A673 (cell line): ENCODE measurements around the gene MESD.

ENCODE experiments used
- EZH2 ChIP-seq: fragments of 200-600 bp; sonication (generic); IDR thresholded peaks from 2 replicates; pipeline ENCODE4 v1.6.1; 2017; ENCODE audit warnings: borderline replicate concordance, low read depth, mild to moderate bottlenecking, mixed read lengths, antibody characterized with exemption, low read length; ENCODE audit not compliant: poor library complexity, severe bottlenecking
- TF ChIP-seq, protein P1 (sequence below): fragments of 300-800, 200-600 bp; sonication (generic); conservative IDR thresholded peaks from 2 replicates; pipeline ENCODE4 v1.5.1; 2017; ENCODE audit warnings: low read depth, mild to moderate bottlenecking, antibody characterized with exemption, low read length, moderate library complexity, mixed read lengths

DNA sequence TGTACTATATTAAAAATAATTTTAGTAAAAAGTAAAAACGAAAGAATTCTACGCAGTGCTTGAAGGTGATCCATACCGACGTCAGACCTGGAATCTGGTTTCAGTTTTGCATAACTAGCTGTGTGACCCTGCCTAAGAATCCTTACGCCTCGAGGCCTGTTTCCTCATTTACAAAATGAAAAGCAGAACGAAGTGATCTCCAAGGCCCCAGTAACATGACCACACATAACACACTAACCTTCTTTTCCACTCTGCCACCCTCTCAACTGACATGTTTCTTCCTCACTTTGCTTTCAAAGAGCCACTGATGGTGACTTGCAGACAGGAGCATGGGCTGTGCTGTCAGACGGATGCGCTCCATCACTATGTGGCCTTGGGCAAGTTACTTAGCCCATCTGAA lies 4.8 kb downstream of the MESD start:
- TF ChIP-seq, protein P1, sequence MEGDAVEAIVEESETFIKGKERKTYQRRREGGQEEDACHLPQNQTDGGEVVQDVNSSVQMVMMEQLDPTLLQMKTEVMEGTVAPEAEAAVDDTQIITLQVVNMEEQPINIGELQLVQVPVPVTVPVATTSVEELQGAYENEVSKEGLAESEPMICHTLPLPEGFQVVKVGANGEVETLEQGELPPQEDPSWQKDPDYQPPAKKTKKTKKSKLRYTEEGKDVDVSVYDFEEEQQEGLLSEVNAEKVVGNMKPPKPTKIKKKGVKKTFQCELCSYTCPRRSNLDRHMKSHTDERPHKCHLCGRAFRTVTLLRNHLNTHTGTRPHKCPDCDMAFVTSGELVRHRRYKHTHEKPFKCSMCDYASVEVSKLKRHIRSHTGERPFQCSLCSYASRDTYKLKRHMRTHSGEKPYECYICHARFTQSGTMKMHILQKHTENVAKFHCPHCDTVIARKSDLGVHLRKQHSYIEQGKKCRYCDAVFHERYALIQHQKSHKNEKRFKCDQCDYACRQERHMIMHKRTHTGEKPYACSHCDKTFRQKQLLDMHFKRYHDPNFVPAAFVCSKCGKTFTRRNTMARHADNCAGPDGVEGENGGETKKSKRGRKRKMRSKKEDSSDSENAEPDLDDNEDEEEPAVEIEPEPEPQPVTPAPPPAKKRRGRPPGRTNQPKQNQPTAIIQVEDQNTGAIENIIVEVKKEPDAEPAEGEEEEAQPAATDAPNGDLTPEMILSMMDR: no peak
- no peak for TF ChIP-seq EZH2
